Neural cell (in vitro differentiated cells): ENCODE data around the gene PDAP1.

Experiments
- CTCF ChIP-seq: fragments of 450-650 bp; IDR thresholded peaks from 2 replicates; pipeline ENCODE4 v1.5.1; 2014; ENCODE audit warnings: antibody characterized with exemption, mild to moderate bottlenecking, moderate library complexity; ENCODE audit not compliant: poor library complexity, severe bottlenecking
- POLR2AphosphoS5 ChIP-seq: IDR thresholded peaks from 2 replicates; pipeline ENCODE4 v1.6.1; 2012
- REST ChIP-seq: IDR thresholded peaks from 2 replicates; pipeline ENCODE4 v1.6.1; 2012; ENCODE audit warnings: borderline replicate concordance
- TAF1 ChIP-seq: IDR thresholded peaks from 2 replicates; pipeline ENCODE4 v1.6.1; 2012; ENCODE audit warnings: low read depth

GRCh38 chr7:99380823-99381663 is 27.4 kb downstream of the PDAP1 start:
- TF ChIP-seq CTCF (no peak), TAF1 (no peak), POLR2AphosphoS5 (no peak), REST (no peak)
